Endodermal cell (in vitro differentiated cells): ENCODE results near the gene PHLDB2. TPM values are rescaled to one million over a fixed set of nuclear protein-coding genes. Genes with fewer than 3 reads are reported as not detected.
A peak's percentile ranks its signal among the peaks of the same experiment; 100 is the strongest.

Experiments used
- DNase-seq: peaks from one replicate; pipeline ENCODE4 v3.0.0-alpha.2; 2017
- H3K27ac ChIP-seq: 2 replicates; pipeline ENCODE4 v1.5.1; 2013; ENCODE audit warnings: mild to moderate bottlenecking, low read depth, low read length, moderate library complexity
- H3K27me3 ChIP-seq: 2 replicates; pipeline ENCODE4 v1.6.1; 2013; ENCODE audit warnings: mild to moderate bottlenecking, low read length, moderate library complexity; ENCODE audit not compliant: insufficient read depth, control insufficient read depth, poor library complexity, severe bottlenecking
- H3K36me3 ChIP-seq: 2 replicates; pipeline ENCODE4 v1.7.0; 2013; ENCODE audit warnings: mild to moderate bottlenecking, low read length, moderate library complexity; ENCODE audit not compliant: control insufficient read depth, insufficient read depth
- H3K4me1 ChIP-seq: one replicate; pipeline ENCODE4 v1.7.0; 2013; ENCODE audit warnings: low read length; ENCODE audit not compliant: control insufficient read depth, insufficient read depth
- H3K4me3 ChIP-seq: 2 replicates; pipeline ENCODE4 v1.5.1; 2013; ENCODE audit warnings: mild to moderate bottlenecking, low read length, moderate library complexity
- H3K9ac ChIP-seq: 2 replicates; pipeline ENCODE4 v1.6.1; 2013; ENCODE audit warnings: mild to moderate bottlenecking, low read length, moderate library complexity; ENCODE audit not compliant: poor library complexity, severe bottlenecking; ENCODE audit errors: extremely low read depth
- H3K9me3 ChIP-seq: 2 replicates; pipeline ENCODE4 v1.6.1; 2013; ENCODE audit warnings: mild to moderate bottlenecking, low read length, moderate library complexity; ENCODE audit not compliant: control insufficient read depth
- H3K27ac Mint-ChIP-seq: 2 replicates; pipeline ENCODE4 v1.8.0; 2020; ENCODE audit warnings: mixed read lengths
- H3K27me3 Mint-ChIP-seq: 2 replicates; pipeline ENCODE4 v1.8.0; 2021; ENCODE audit warnings: mild to moderate bottlenecking, mixed read lengths; ENCODE audit not compliant: insufficient read depth
- H3K36me3 Mint-ChIP-seq: 2 replicates; pipeline ENCODE4 v1.8.0; 2020; ENCODE audit warnings: low read depth, mixed read lengths
- H3K4me1 Mint-ChIP-seq: 2 replicates; pipeline ENCODE4 v1.8.0; 2020; ENCODE audit warnings: mixed read lengths
- H3K4me3 Mint-ChIP-seq: 2 replicates; pipeline ENCODE4 v1.8.0; 2020; ENCODE audit warnings: mild to moderate bottlenecking, moderate library complexity, mixed read lengths
- H3K9me3 Mint-ChIP-seq: 2 replicates; pipeline ENCODE4 v1.8.0; 2020; ENCODE audit warnings: mild to moderate bottlenecking, mixed read lengths
- CTCF ChIP-seq: fragments of 200-600 bp; sonication (generic); conservative IDR thresholded peaks from 2 replicates; pipeline ENCODE4 v1.5.0; 2021; ENCODE audit warnings: antibody characterized with exemption, mild to moderate bottlenecking
- WGBS, 2 experiments: methylation state at CpG; one replicate each; pipeline versions ENCODE4 v1.1.5 to v1.1.7; 2013; ENCODE audit warnings: missing lambda C conversion rate in 2 of 2, mixed read lengths in 1 of 2; ENCODE audit not compliant: insufficient coverage in 1 of 2, insufficient read length in 1 of 2; 5-methylcytosine and 5-hydroxymethylcytosine counted together
- total RNA-seq, 2 donors: library from RNA; stranded (reverse); fragmentation: NEBNext Ultra II Directional in 1 of 2; extraction: Animal tissue kit (Norgen Biotek cat#: 25700) in 1 of 2; gene quantifications; 2 replicates in 1 of 2; 3 replicates in 1 of 2; pipeline ENCODE4 v1.2.1, GENCODE V29; 2021

PHLDB2 gene
- total RNA-seq, 2 donors from 2014 or later = 59.5 to 67.4 TPM

- Histone ChIP-seq H3K4me1 (peaks cover 6% of the 10 kb centered on the region), H3K9me3 (no peaks in the 10 kb centered on the region), H3K27ac (no peak overlapping the region), H3K4me3 (no peak overlapping the region), H3K36me3 (peaks cover 5% of the 10 kb centered on the region), H3K9ac (no peak overlapping the region), H3K27me3 (no peaks in the 10 kb centered on the region)
- Mint-ChIP-seq H3K9me3 (no peaks in the 10 kb centered on the region), H3K27me3 (no peaks in the 10 kb centered on the region), H3K36me3 (peaks cover 4% of the 10 kb centered on the region), H3K27ac (no peak overlapping the region), H3K4me3 (no peak overlapping the region), H3K4me1 (peaks cover 28% of the 10 kb centered on the region)
- TF ChIP-seq CTCF = no peak
- no peak for DNase-seq
- WGBS, 2 experiments = no CpG with 5 or more reads among the region's 1 CpG
Measured at GRCh38 chr3:111846039-111846438, 13.0 kb upstream of the PHLDB2 start.

- no peak overlapping the region for H3K9ac ChIP-seq
- H3K4me3 ChIP-seq = no peak overlapping the region
- H3K27ac ChIP-seq = no peak overlapping the region
- 81 to 82% methylated on average over 2 of the region's 2 CpGs for WGBS, 2 experiments
- H3K27me3 Mint-ChIP-seq = no peaks in the 10 kb centered on the region
- H3K4me1 Mint-ChIP-seq = peaks cover 29% of the 10 kb centered on the region
- no peak overlapping the region for H3K27ac Mint-ChIP-seq
- no peaks in the 10 kb centered on the region for H3K9me3 Mint-ChIP-seq
- H3K4me3 Mint-ChIP-seq = no peak overlapping the region
- H3K36me3 ChIP-seq = peaks cover 5% of the 10 kb centered on the region
- TF ChIP-seq CTCF = no peak
- no peaks in the 10 kb centered on the region for H3K9me3 ChIP-seq
- DNase-seq = no peak
- H3K27me3 ChIP-seq = no peaks in the 10 kb centered on the region
- peaks cover 8% of the 10 kb centered on the region for H3K36me3 Mint-ChIP-seq
- peaks cover 10% of the 10 kb centered on the region for H3K4me1 ChIP-seq
Measured at GRCh38 chr3:111846717-111847116, 12.3 kb upstream of the PHLDB2 start.

GRCh38 chr3:111848283-111848682 lies 10.8 kb upstream of the PHLDB2 start:
- no peaks in the 10 kb centered on the region for H3K27me3 Mint-ChIP-seq
- no peak overlapping the region for H3K4me3 ChIP-seq
- WGBS, 2 experiments = 90 to 100% methylated on average over 1 of the region's 1 CpG
- no peaks in the 10 kb centered on the region for H3K27me3 ChIP-seq
- no peak overlapping the region for H3K9ac ChIP-seq
- H3K36me3 Mint-ChIP-seq = peaks cover 8% of the 10 kb centered on the region
- no peak overlapping the region for H3K4me3 Mint-ChIP-seq
- H3K4me1 Mint-ChIP-seq = peaks cover 38% of the 10 kb centered on the region
- H3K36me3 ChIP-seq = peaks cover 5% of the 10 kb centered on the region
- H3K9me3 ChIP-seq = no peaks in the 10 kb centered on the region
- no peak overlapping the region for H3K27ac Mint-ChIP-seq
- no peak overlapping the region for H3K27ac ChIP-seq
- DNase-seq = no peak
- TF ChIP-seq CTCF = peak; percentile 18
- peaks cover 10% of the 10 kb centered on the region for H3K4me1 ChIP-seq
- H3K9me3 Mint-ChIP-seq = no peaks in the 10 kb centered on the region
